H1 (cell line): Measurements from ENCODE around the gene ADD1. TPM values are rescaled to one million over a fixed set of nuclear protein-coding genes. Genes with fewer than 3 reads are reported as not detected.

Source experiments
- CTCF ChIA-PET: fragments of 300-600 bp; sonication (Branson Sonifier 250); formaldehyde crosslinking; loops from one replicate; lab custom pipeline; 2021; ENCODE audit not compliant: partially characterized antibody; lab: Charles Lee
- POLR2A ChIA-PET: fragments of 300-600 bp; sonication (Branson Sonifier 250); formaldehyde crosslinking; loops from one replicate; lab custom pipeline; 2021; ENCODE audit warnings: inconsistent platforms; ENCODE audit not compliant: partially characterized antibody; lab: Charles Lee
- DNase-seq, 2 experiments: peaks; one replicate each; pipeline versions ENCODE4 v3.0.0 to v3.0.0-alpha.2; 2010 to 2022; ENCODE audit warnings: low spot score in 2 of 2, low read depth in 1 of 2, mixed read lengths in 1 of 2
- FAIRE-seq: peaks from 2 replicates; lab custom pipeline; 2011; peaks lifted over from hg19 to GRCh38; lab: Jason Lieb, UNC
- H2AFZ ChIP-seq: 2 replicates; pipeline ENCODE4 v1.8.1; 2012; ENCODE audit warnings: low read length, inconsistent platforms
- H2AK5ac ChIP-seq: 2 replicates; pipeline ENCODE4 v1.6.1; 2013; ENCODE audit warnings: low read depth, low read length
- H2BK120ac ChIP-seq: replicated peaks from 2 replicates; pipeline ENCODE3; 2013; ENCODE audit warnings: low read depth, low read length, inconsistent platforms
- H2BK12ac ChIP-seq: 2 replicates; pipeline ENCODE4 v1.6.1; 2013; ENCODE audit warnings: low read depth, low read length
- H2BK15ac ChIP-seq: 2 replicates; pipeline ENCODE4 v1.6.1; 2013; ENCODE audit warnings: low read length
- H2BK20ac ChIP-seq: 2 replicates; pipeline ENCODE4 v1.6.1; 2013; ENCODE audit warnings: low read length
- H2BK5ac ChIP-seq: 2 replicates; pipeline ENCODE4 v1.6.1; 2013; ENCODE audit warnings: low read depth, low read length
- H3K14ac ChIP-seq: 2 replicates; pipeline ENCODE4 v1.6.1; 2013; ENCODE audit warnings: inconsistent platforms; ENCODE audit not compliant: insufficient read length
- H3K18ac ChIP-seq: 2 replicates; pipeline ENCODE4 v1.6.1; 2013; ENCODE audit warnings: low read length; ENCODE audit errors: extremely low read depth
- H3K23ac ChIP-seq: 2 replicates; pipeline ENCODE4 v1.6.1; 2013; ENCODE audit warnings: inconsistent platforms; ENCODE audit not compliant: insufficient read length
- H3K23me2 ChIP-seq: 2 replicates; pipeline ENCODE4 v1.6.1; 2013; ENCODE audit warnings: low read depth, low read length
- H3K27ac ChIP-seq: 2 replicates; pipeline ENCODE4 v1.6.1; 2011; ENCODE audit warnings: low read depth, low read length, inconsistent platforms
- H3K27me3 ChIP-seq, 4 experiments: replicated peaks in 1 of 4; 1 replicate in 1 of 4; 2 replicates in 3 of 4; pipeline versions ENCODE4 v1.6.1 to v1.8.1; 2011 to 2013; ENCODE audit warnings: low read length in 3 of 4, mild to moderate bottlenecking in 3 of 4, inconsistent platforms in 2 of 4, mixed read lengths in 2 of 4, moderate library complexity in 1 of 4; ENCODE audit not compliant: control insufficient read depth in 3 of 4, insufficient read depth in 3 of 4; ENCODE audit errors: extremely low read depth in 1 of 4
- H3K36me3 ChIP-seq, 4 experiments: 2 replicates each; pipeline versions ENCODE4 v1.6.1 to v1.8.1; 2011 to 2013; ENCODE audit warnings: mild to moderate bottlenecking in 4 of 4, low read length in 3 of 4, moderate library complexity in 2 of 4, control low read depth in 1 of 4, inconsistent platforms in 1 of 4; ENCODE audit not compliant: insufficient read depth in 4 of 4, control insufficient read depth in 2 of 4
- H3K4ac ChIP-seq: replicated peaks from 2 replicates; pipeline ENCODE3; 2013; ENCODE audit warnings: low read length, low read depth, mixed read lengths, inconsistent platforms; ENCODE audit not compliant: insufficient read length
- H3K4me1 ChIP-seq, 4 experiments: replicated peaks in 1 of 4; 1 replicate in 1 of 4; 2 replicates in 3 of 4; pipeline versions ENCODE4 v1.6.1 to v1.8.1; 2011 to 2013; ENCODE audit warnings: low read length in 3 of 4, inconsistent platforms in 2 of 4, mixed read lengths in 1 of 4; ENCODE audit not compliant: insufficient read depth in 4 of 4, control insufficient read depth in 3 of 4
- H3K4me2 ChIP-seq, 2 experiments: 2 replicates each; pipeline versions ENCODE4 v1.6.1 to v1.8.1; 2011 to 2013; ENCODE audit warnings: low read depth in 2 of 2, low read length in 2 of 2, control low read depth in 1 of 2, inconsistent platforms in 1 of 2, mild to moderate bottlenecking in 1 of 2; ENCODE audit not compliant: insufficient read depth in 1 of 2
- H3K4me3 ChIP-seq, 4 experiments: fragments of 200-600, 300-600 bp in 1 of 4; sonication (generic), shearing (Covaris generic), sonication (Bioruptor Twin) in 1 of 4; 2 replicates each; pipeline versions ENCODE4 v1.5.1 to v1.8.1; 2011 to 2016; ENCODE audit warnings: low read length in 4 of 4, low read depth in 3 of 4, control low read depth in 2 of 4, inconsistent platforms in 2 of 4, mild to moderate bottlenecking in 2 of 4, mixed read lengths in 1 of 4, moderate library complexity in 1 of 4; ENCODE audit not compliant: insufficient read depth in 2 of 4; ENCODE audit errors: extremely low read depth in 1 of 4
- H3K56ac ChIP-seq: replicated peaks from 2 replicates; pipeline ENCODE3; 2013; ENCODE audit warnings: low read depth, mild to moderate bottlenecking, mixed read lengths, low read length, inconsistent platforms; ENCODE audit not compliant: insufficient read length
- H3K79me1 ChIP-seq: 2 replicates; pipeline ENCODE4 v1.6.1; 2013; ENCODE audit warnings: low read depth, low read length, control low read depth
- H3K79me2 ChIP-seq, 2 experiments: 2 replicates each; pipeline versions ENCODE4 v1.6.1 to v1.8.1; 2012 to 2013; ENCODE audit warnings: low read length in 2 of 2, mild to moderate bottlenecking in 2 of 2, inconsistent platforms in 1 of 2; ENCODE audit not compliant: insufficient read depth in 2 of 2, control insufficient read depth in 1 of 2
- H3K9ac ChIP-seq, 4 experiments: replicated peaks in 1 of 4; 1 replicate in 1 of 4; 2 replicates in 3 of 4; pipeline versions ENCODE4 v1.6.1 to v1.8.1; 2011 to 2013; ENCODE audit warnings: low read depth in 3 of 4, low read length in 3 of 4, control low read depth in 2 of 4, mild to moderate bottlenecking in 2 of 4, moderate library complexity in 2 of 4, inconsistent platforms in 1 of 4; ENCODE audit errors: extremely low read depth in 1 of 4
- H3K9me3 ChIP-seq, 2 experiments: 2 replicates each; pipeline versions ENCODE4 v1.6.1 to v1.8.1; 2012 to 2013; ENCODE audit warnings: mild to moderate bottlenecking in 2 of 2, moderate library complexity in 2 of 2, control low read depth in 1 of 2, inconsistent platforms in 1 of 2, low read depth in 1 of 2, low read length in 1 of 2, mixed read lengths in 1 of 2; ENCODE audit not compliant: insufficient read depth in 2 of 2
- H4K20me1 ChIP-seq, 2 experiments: replicated peaks in 1 of 2; 2 replicates each; pipeline versions ENCODE3 to v1.8.1; 2011 to 2013; ENCODE audit warnings: inconsistent platforms in 2 of 2, low read length in 2 of 2, mild to moderate bottlenecking in 1 of 2; ENCODE audit not compliant: insufficient read depth in 2 of 2, control insufficient read depth in 1 of 2
- H4K5ac ChIP-seq: 2 replicates; pipeline ENCODE4 v1.6.1; 2013; ENCODE audit warnings: low read length, low read depth, mixed read lengths, inconsistent platforms; ENCODE audit not compliant: insufficient read length
- H4K8ac ChIP-seq: 2 replicates; pipeline ENCODE4 v1.8.0; 2013; ENCODE audit warnings: mild to moderate bottlenecking, moderate library complexity, low read length, inconsistent platforms; ENCODE audit not compliant: insufficient read depth; ENCODE audit errors: extremely low read depth
- H4K91ac ChIP-seq: replicated peaks from 2 replicates; pipeline ENCODE3; 2013; ENCODE audit warnings: low read length, mixed read lengths, inconsistent platforms; ENCODE audit not compliant: insufficient read length
- BCL11A ChIP-seq, 2 experiments: IDR thresholded peaks; one replicate each; pipeline ENCODE4 v1.6.1; 2011; ENCODE audit warnings: low read depth in 2 of 2, low read length in 2 of 2, mild to moderate bottlenecking in 2 of 2
- BRCA1 ChIP-seq: IDR thresholded peaks from 2 replicates; pipeline ENCODE4 v1.6.1; 2012; ENCODE audit warnings: low read depth, low read length, improper control_type of control experiment
- CTBP2 ChIP-seq: IDR thresholded peaks from 2 replicates; pipeline ENCODE4 v1.7.0; 2011; ENCODE audit warnings: borderline replicate concordance, mild to moderate bottlenecking, moderate library complexity, mixed read lengths, low read length; ENCODE audit not compliant: insufficient read depth, insufficient read length
- GABPA ChIP-seq: IDR thresholded peaks from 2 replicates; pipeline ENCODE4 v1.6.1; 2011; ENCODE audit warnings: mild to moderate bottlenecking, low read length, moderate library complexity, borderline replicate concordance; ENCODE audit not compliant: insufficient read depth
- HDAC2 ChIP-seq, 2 experiments: fragments of 300-600 bp in 1 of 2; sonication (generic) in 1 of 2; IDR thresholded peaks; 2 replicates each; pipeline ENCODE4 v1.6.1; 2011 to 2012; ENCODE audit warnings: low read depth in 2 of 2, low read length in 2 of 2, mild to moderate bottlenecking in 2 of 2, moderate library complexity in 2 of 2, borderline replicate concordance in 1 of 2, inconsistent platforms in 1 of 2
- KDM5A ChIP-seq: fragments of 200-600 bp; IDR thresholded peaks from 2 replicates; pipeline ENCODE4 v1.7.1; 2012; ENCODE audit warnings: mild to moderate bottlenecking, low read length, inconsistent platforms, mixed read lengths
- POLR2AphosphoS5 ChIP-seq: IDR thresholded peaks from 2 replicates; pipeline ENCODE4 v1.6.1; 2011; ENCODE audit warnings: low read depth, low read length
- POU5F1 ChIP-seq: IDR thresholded peaks from 2 replicates; pipeline ENCODE4 v1.6.1; 2011; ENCODE audit warnings: low read depth, mild to moderate bottlenecking, low read length, moderate library complexity
- RFX5 ChIP-seq: IDR thresholded peaks from 2 replicates; pipeline ENCODE4 v1.6.1; 2011; ENCODE audit warnings: low read depth, low read length, improper control_type of control experiment, borderline replicate concordance
- SIN3A ChIP-seq, 2 experiments: IDR thresholded peaks in 1 of 2; conservative IDR thresholded peaks in 1 of 2; 2 replicates each; pipeline ENCODE4 v1.6.1; 2011 to 2012; ENCODE audit warnings: low read length in 2 of 2, improper control_type of control experiment in 1 of 2, low read depth in 1 of 2, mild to moderate bottlenecking in 1 of 2
- SP2 ChIP-seq: IDR thresholded peaks from 2 replicates; pipeline ENCODE4 v1.6.1; 2012; ENCODE audit warnings: mild to moderate bottlenecking, low read length, inconsistent platforms
- SP4 ChIP-seq: IDR thresholded peaks from 2 replicates; pipeline ENCODE4 v1.6.1; 2012; ENCODE audit warnings: low read length, inconsistent platforms
- SUZ12 ChIP-seq: fragments of 200-600 bp; sonication (generic); IDR thresholded peaks from 2 replicates; pipeline ENCODE4 v1.6.1; 2012; ENCODE audit warnings: mild to moderate bottlenecking, inconsistent platforms, low read length, moderate library complexity, mixed read lengths
- TCF12 ChIP-seq: IDR thresholded peaks from 2 replicates; pipeline ENCODE4 v1.6.1; 2011; ENCODE audit warnings: low read depth, mild to moderate bottlenecking, low read length
- WGBS, 2 experiments: shearing (Covaris generic) in 1 of 2; methylation state at CpG; one replicate each; pipeline versions ENCODE4 v1.1.6 to v1.1.7; 2013 to 2015; ENCODE audit warnings: low lambda C conversion rate in 2 of 2, mixed read lengths in 2 of 2, inconsistent platforms in 1 of 2, low coverage in 1 of 2, missing lambda C conversion rate in 1 of 2; ENCODE audit not compliant: insufficient replicate concordance in 2 of 2, insufficient coverage in 1 of 2, insufficient read length in 1 of 2; ENCODE audit errors: extremely low coverage in 1 of 2, missing lambda C conversion rate in 1 of 2; 5-methylcytosine and 5-hydroxymethylcytosine counted together
- polyA plus RNA-seq, 7 experiments: library from polyadenylated mRNA; depleted of rRNA in 3 of 7; stranded (reverse) in 5 of 7; unstranded in 2 of 7; fragments of >200 nt in 5 of 7; fragments of 200-250 nt in 2 of 7; gene quantifications; 1 replicate in 5 of 7; 2 replicates in 1 of 7; 4 replicates in 1 of 7; pipeline versions ENCODE4 v1.2.1 to v1.2.3, GENCODE V29; 2011 to 2013; ENCODE audit warnings: missing spikeins in 2 of 7, mixed read lengths in 2 of 7
- total RNA-seq: library from RNA; stranded (reverse); fragmentation: NEBNext Ultra II Directional; extraction: Animal tissue kit (Norgen Biotek cat#: 25700); gene quantifications from 2 replicates; pipeline ENCODE4 v1.2.1, GENCODE V29; 2021

Gene ADD1
- total and polyA plus RNA-seq, 2 of the 8 experiments (the other 6 are each of a cell fraction or from before 2014, with no cell fraction given) = 113 to 143 TPM

GRCh38 chr4:2823301-2823670 is 20.4 kb upstream of the ADD1 start:
- no peak overlapping the region for H2AK5ac ChIP-seq
- peaks cover 0 to 40% (median 33%) of the 10 kb centered on the region in 4 experiments; a peak in 7 of 8 replicates for H3K36me3 ChIP-seq
- H3K4me2 ChIP-seq = no peak overlapping the region
- H3K27me3 ChIP-seq = no peaks in the 10 kb centered on the region
- H3K9ac ChIP-seq = no peak overlapping the region
- no peak overlapping the region for H3K23ac ChIP-seq
- no peak overlapping the region for H2BK5ac ChIP-seq
- H4K8ac ChIP-seq = no peak overlapping the region
- no peaks in the 10 kb centered on the region for H3K23me2 ChIP-seq
- no peak overlapping the region for H4K5ac ChIP-seq
- H3K27ac ChIP-seq = no peak overlapping the region
- no peak overlapping the region for H3K4me3 ChIP-seq
- H3K79me1 ChIP-seq = peaks cover 11% of the 10 kb centered on the region
- H3K4me1 ChIP-seq = peaks cover 0 to 7% (median 5%) of the 10 kb centered on the region in 4 experiments; a peak in 5 of 7 replicates
- no peak for FAIRE-seq
- H2AFZ ChIP-seq = no peak overlapping the region
- no peak overlapping the region for H3K14ac ChIP-seq
- H3K56ac ChIP-seq = no peak overlapping the region
- H2BK20ac ChIP-seq = no peak overlapping the region
- ChIA-PET CTCF (no interaction called here), POLR2A (interaction anchor here (0.5 to 6.0 kb wide), 8 partner anchors 8 to 53 kb away, joined by 3 to 75 read pairs (median 4); partner anchors contain the start of gene SH3BP2)
- H2BK15ac ChIP-seq = no peak overlapping the region
- H3K9me3 ChIP-seq = no peaks in the 10 kb centered on the region
- peaks cover 0 to 9% of the 10 kb centered on the region in 2 experiments; a peak in 1 of 4 replicates for H3K79me2 ChIP-seq
- 86% methylated on average over 4 of the region's 4 CpGs; no CpG with 5 or more reads in 1 of the 2 experiments for WGBS, 2 experiments
- TF ChIP-seq HDAC2 (IDR thresholded peaks at IDR 0.05; ENCODE audit: borderline replicate concordance in 1 of 2, low read depth in 2 of 2, low read length in 2 of 2) (no peak), SP4 (no peak), KDM5A (no peak), POU5F1 (no peak), GABPA (no peak), SP2 (no peak), TCF12 (no peak), CTBP2 (no peak), BRCA1 (no peak), SUZ12 (no peak), BCL11A (IDR thresholded peaks at IDR 0.05; ENCODE audit: low read depth in 2 of 2, low read length in 2 of 2) (no peak), RFX5 (no peak), SIN3A (conservative IDR thresholded peaks at IDR 0.05 in 1 of 2, IDR thresholded peaks at IDR 0.05 in 1 of 2; ENCODE audit: low read depth in 1 of 2, low read length in 2 of 2) (no peak), POLR2AphosphoS5 (no peak)
- TF ChIP-seq, all 59 proteins: peak for 0
- no peak overlapping the region for H3K18ac ChIP-seq
- H3K4ac ChIP-seq = no peak overlapping the region
- peaks cover 0 to 23% of the 10 kb centered on the region in 2 experiments for H4K20me1 ChIP-seq
- no peak overlapping the region for H4K91ac ChIP-seq
- no peak overlapping the region for H2BK120ac ChIP-seq
- no peak for DNase-seq
- H2BK12ac ChIP-seq = no peak overlapping the region
